ENCODE results near the gene FURIN. TPM values are rescaled to one million over a fixed set of nuclear protein-coding genes. Genes with fewer than 3 reads are reported as not detected.

FURIN gene
- total RNA-seq, 4 donors from 2014 or later = 61.6 to 120 (median 100) TPM

DNA sequence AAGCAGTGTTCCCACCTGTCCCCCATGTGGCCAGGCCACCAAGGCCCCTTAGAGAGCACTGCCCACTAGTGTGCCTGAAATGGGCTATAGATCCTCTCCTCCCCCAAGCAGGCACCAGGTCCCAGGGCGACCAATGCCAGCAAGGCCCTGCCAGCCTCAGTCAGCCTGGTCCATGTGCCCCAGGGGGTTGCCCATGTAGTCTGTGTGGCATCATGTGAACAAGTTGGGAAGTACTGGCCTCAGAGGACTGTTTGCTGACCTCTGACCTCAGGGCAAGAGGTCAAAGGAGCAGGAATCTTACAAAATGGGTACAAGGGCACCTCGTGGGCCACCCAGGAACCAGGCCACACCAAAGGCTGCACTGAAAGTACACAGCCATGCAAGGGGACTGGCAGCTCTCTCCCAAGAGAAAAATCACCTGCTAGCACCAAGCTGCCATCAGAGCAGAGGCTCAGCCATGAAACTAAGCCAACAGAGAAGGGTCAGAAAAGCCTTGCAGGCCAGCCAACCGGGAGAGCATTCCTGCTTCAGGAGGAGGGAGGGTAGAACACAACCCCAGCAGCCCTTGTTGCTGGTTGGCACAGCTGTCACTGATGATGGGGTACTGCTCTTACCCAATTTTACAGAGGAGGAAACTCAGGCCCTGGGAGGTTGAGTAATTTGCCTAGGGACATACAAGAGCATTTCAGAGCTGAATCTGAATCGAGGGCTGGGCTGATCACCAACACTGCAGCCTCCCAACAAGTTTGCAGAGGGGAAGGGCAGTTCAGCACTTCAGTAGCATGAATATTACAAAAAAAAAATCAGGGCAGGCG is 5.2 kb upstream of the FURIN start:
- Histone ChIP-seq H3K4me3 (no peak overlapping the region), H3K27me3 (no peaks in the 10 kb centered on the region), H3K27ac (no peak overlapping the region), H3K9me3 (no peaks in the 10 kb centered on the region), H3K4me1 (peaks cover 34% of the 10 kb centered on the region), H3K36me3 (no peaks in the 10 kb centered on the region)
- TF ChIP-seq POLR2AphosphoS5 (IDR thresholded peaks at IDR 0.05) (no peak), POLR2A (IDR thresholded peaks at IDR 0.05) (no peak), EP300 (IDR thresholded peaks at IDR 0.05) (no peak)
- TF ChIP-seq, protein P1, sequence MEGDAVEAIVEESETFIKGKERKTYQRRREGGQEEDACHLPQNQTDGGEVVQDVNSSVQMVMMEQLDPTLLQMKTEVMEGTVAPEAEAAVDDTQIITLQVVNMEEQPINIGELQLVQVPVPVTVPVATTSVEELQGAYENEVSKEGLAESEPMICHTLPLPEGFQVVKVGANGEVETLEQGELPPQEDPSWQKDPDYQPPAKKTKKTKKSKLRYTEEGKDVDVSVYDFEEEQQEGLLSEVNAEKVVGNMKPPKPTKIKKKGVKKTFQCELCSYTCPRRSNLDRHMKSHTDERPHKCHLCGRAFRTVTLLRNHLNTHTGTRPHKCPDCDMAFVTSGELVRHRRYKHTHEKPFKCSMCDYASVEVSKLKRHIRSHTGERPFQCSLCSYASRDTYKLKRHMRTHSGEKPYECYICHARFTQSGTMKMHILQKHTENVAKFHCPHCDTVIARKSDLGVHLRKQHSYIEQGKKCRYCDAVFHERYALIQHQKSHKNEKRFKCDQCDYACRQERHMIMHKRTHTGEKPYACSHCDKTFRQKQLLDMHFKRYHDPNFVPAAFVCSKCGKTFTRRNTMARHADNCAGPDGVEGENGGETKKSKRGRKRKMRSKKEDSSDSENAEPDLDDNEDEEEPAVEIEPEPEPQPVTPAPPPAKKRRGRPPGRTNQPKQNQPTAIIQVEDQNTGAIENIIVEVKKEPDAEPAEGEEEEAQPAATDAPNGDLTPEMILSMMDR (IDR thresholded peaks at IDR 0.05) = no peak
- WGBS = 54% methylated on average over 3 of the region's 5 CpGs
- no peak for DNase-seq (ENCODE audit: low spot score in 2 of 2)

DNA sequence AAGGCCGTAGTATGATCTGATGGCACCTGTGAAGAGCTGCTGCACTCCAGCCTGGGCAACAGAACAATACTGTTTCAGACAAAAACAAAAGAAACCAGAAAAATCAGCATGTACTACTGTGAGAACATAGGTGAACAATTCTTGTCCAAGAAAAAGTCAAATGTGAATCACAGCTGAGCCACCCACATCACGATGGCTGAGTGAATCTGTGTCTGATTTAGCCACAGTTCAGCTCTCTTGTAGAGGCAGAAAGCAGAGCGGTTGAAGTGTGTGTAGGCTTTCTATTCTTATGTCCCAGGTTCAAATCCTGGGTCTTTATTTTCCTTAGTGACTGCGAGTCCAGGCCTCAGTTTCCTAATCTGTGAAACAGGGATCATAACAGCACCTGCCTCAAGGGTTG is 4.4 kb upstream of the FURIN start:
- no peak overlapping the region for H3K27ac ChIP-seq
- DNase-seq (ENCODE audit: low spot score in 2 of 2) = no peak
- TF ChIP-seq EP300 (IDR thresholded peaks at IDR 0.05) (no peak), POLR2A (IDR thresholded peaks at IDR 0.05) (no peak), POLR2AphosphoS5 (IDR thresholded peaks at IDR 0.05) (no peak)
- TF ChIP-seq, protein P1 (IDR thresholded peaks at IDR 0.05) = no peak
- no peak overlapping the region for H3K4me3 ChIP-seq
- WGBS = 84% methylated on average over 4 of the region's 4 CpGs
- H3K4me1 ChIP-seq = peaks cover 42% of the 10 kb centered on the region
- no peaks in the 10 kb centered on the region for H3K36me3 ChIP-seq
- H3K27me3 ChIP-seq = no peaks in the 10 kb centered on the region
- no peaks in the 10 kb centered on the region for H3K9me3 ChIP-seq

DNA sequence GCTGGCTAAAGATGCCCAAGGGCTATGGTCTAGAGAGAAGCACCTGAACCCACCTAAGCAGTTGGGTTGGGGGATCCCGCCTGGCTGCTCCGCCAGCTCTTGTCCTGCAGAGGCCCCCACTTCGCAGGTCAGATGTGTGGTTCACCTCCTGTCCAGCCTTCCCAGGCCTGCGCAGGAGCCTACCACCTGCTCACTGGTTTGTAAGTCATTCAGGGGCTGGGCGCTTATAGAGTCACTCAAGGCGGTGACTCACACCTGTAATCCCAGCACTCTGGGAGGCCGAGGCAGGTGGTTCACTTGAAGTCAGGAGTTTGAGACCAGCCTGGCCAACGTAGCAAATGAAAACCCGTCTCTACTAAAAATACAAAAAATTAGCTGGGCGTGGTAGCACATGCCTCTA is 3.9 kb upstream of the FURIN start:
- H3K9me3 ChIP-seq = no peaks in the 10 kb centered on the region
- H3K27me3 ChIP-seq = no peaks in the 10 kb centered on the region
- no peak overlapping the region for H3K27ac ChIP-seq
- no peak for DNase-seq (ENCODE audit: low spot score in 2 of 2)
- 83% methylated on average over 10 of the region's 10 CpGs for WGBS
- TF ChIP-seq EP300 (IDR thresholded peaks at IDR 0.05) (no peak), POLR2AphosphoS5 (IDR thresholded peaks at IDR 0.05) (no peak), POLR2A (IDR thresholded peaks at IDR 0.05) (no peak)
- TF ChIP-seq, protein P1 (IDR thresholded peaks at IDR 0.05) = no peak
- peaks cover 48% of the 10 kb centered on the region for H3K4me1 ChIP-seq
- no peaks in the 10 kb centered on the region for H3K36me3 ChIP-seq
- H3K4me3 ChIP-seq = no peak overlapping the region

DNA sequence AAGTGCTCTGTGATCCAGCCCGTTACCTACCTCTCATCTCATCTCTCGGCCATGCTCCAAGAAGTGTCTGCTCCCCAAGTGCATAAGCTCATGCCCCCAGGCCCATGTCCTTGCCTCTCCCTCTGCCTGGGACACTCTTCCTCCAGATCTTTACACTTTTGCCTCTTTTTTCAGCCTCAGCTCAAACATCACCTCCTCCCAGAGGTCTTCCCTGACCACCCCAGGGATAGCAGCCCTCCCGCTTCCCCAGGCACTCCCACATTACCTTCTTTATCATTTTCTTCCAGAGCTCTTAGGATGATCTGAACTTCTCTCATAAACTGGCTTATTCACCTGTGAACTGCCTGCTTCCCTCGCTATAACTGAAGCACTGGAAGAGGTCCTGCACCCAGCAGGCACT is 2.7 kb upstream of the FURIN start:
- TF ChIP-seq, protein P1 (IDR thresholded peaks at IDR 0.05) = no peak
- TF ChIP-seq EP300 (IDR thresholded peaks at IDR 0.05) (no peak), POLR2AphosphoS5 (IDR thresholded peaks at IDR 0.05) (no peak), POLR2A (IDR thresholded peaks at IDR 0.05) (no peak)
- H3K27ac ChIP-seq = no peak overlapping the region
- H3K4me3 ChIP-seq = no peak overlapping the region
- H3K36me3 ChIP-seq = no peaks in the 10 kb centered on the region
- no peaks in the 10 kb centered on the region for H3K9me3 ChIP-seq
- peaks cover 55% of the 10 kb centered on the region for H3K4me1 ChIP-seq
- 84% methylated on average over 4 of the region's 4 CpGs for whole genome bisulfite sequencing
- H3K27me3 ChIP-seq = no peaks in the 10 kb centered on the region
- DNase-seq (ENCODE audit: low spot score in 2 of 2) = no peak

DNA sequence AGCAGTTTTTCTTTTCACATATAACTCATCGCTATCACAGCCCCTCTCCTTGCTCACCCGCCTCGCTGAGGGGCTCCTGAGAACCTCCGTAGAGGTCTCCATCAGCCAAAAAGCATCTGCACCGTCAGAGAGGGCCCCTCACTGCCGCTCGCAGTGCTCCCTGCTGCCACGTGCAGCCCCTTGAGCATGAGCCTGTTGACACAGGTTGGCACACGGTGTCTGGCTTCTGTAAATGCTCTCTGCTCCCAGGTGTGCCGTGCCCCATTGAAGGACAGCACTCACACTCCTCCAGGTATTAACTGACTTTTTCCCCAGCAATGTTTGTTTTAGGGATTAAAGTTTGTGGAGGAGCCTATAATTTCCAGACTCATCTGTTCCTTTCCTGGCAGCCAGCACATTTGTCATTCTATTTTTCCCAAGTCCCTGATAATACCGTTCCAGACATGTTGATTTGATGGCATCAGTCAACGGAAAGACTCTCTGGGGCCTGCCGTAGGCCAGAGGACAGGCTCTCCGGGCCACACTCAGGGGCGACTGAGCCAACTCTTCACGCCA is 2.1 kb upstream of the FURIN start:
- WGBS = 64% methylated on average over 16 of the region's 16 CpGs
- H3K4me3 ChIP-seq = no peak overlapping the region
- no peak overlapping the region for H3K27ac ChIP-seq
- peaks cover 59% of the 10 kb centered on the region for H3K4me1 ChIP-seq
- H3K9me3 ChIP-seq = no peaks in the 10 kb centered on the region
- H3K36me3 ChIP-seq = no peaks in the 10 kb centered on the region
- no peak for DNase-seq (ENCODE audit: low spot score in 2 of 2)
- H3K27me3 ChIP-seq = no peaks in the 10 kb centered on the region
- TF ChIP-seq POLR2AphosphoS5 (IDR thresholded peaks at IDR 0.05) (no peak), POLR2A (IDR thresholded peaks at IDR 0.05) (no peak), EP300 (IDR thresholded peaks at IDR 0.05) (no peak)
- TF ChIP-seq, protein P1 (IDR thresholded peaks at IDR 0.05) = no peak
